ENCODE measurements around the gene SPATA20. TPM values are rescaled to one million over a fixed set of nuclear protein-coding genes. Genes with fewer than 3 reads are reported as not detected.

Gene SPATA20
- total and polyA plus RNA-seq, 8 donors, result 26.9 to 80.8 (median 39.0) TPM

GRCh38 chr17:50501054-50501453 is 45.9 kb upstream of the SPATA20 start:
- peak in 2 of 4 donors; percentile 15 to 16 for TF ChIP-seq CTCF (IDR thresholded peaks at IDR 0.05)
- ATAC-seq (peak in 3 of 4 donors; percentile 36 to 73 (median 69)), FAIRE-seq (no peak), DNase-seq (peak in 1 of 6 donors; percentile 33)
- no peaks in the 10 kb centered on the region for H3K4me1 ChIP-seq
- H3K36me3 ChIP-seq, result no peaks in the 10 kb centered on the region
- H3K27me3 ChIP-seq, result no peaks in the 10 kb centered on the region
- WGBS, 2 donors, result 18 to 26% methylated on average over 5 of the region's 5 CpGs
- no peak overlapping the region for H3K27ac ChIP-seq
- intact Hi-C loops (cut with DNase I), result no loop called here
- no peaks in the 10 kb centered on the region for H3K9me3 ChIP-seq
- H3K4me3 ChIP-seq, result no peak overlapping the region

GRCh38 chr17:50502301-50502990 is 44.5 kb upstream of the SPATA20 start:
- FAIRE-seq (no peak), ATAC-seq (no peak), DNase-seq (no peak)
- intact Hi-C loops (cut with DNase I), result no loop called here
- no peaks in the 10 kb centered on the region for H3K9me3 ChIP-seq
- H3K4me3 ChIP-seq, result no peak overlapping the region
- 87 to 91% methylated on average over 9 of the region's 9 CpGs for WGBS, 2 donors
- no peaks in the 10 kb centered on the region for H3K27me3 ChIP-seq
- no peak for TF ChIP-seq CTCF (IDR thresholded peaks at IDR 0.05)
- no peak overlapping the region for H3K27ac ChIP-seq
- no peaks in the 10 kb centered on the region for H3K4me1 ChIP-seq
- H3K36me3 ChIP-seq, result no peaks in the 10 kb centered on the region

- no peak overlapping the region for H3K27ac ChIP-seq
- DNase-seq, result no peak
- FAIRE-seq, result no peak
These were observed 41.3 kb upstream of the SPATA20 start for GRCh38 chr17:50505591-50506130.

GRCh38 chr17:50506298-50506697 is 40.7 kb upstream of the SPATA20 start:
- no peak for TF ChIP-seq CTCF (IDR thresholded peaks at IDR 0.05)
- no peak overlapping the region for H3K4me3 ChIP-seq
- intact Hi-C loops (cut with DNase I), result no loop called here

More at GRCh38 chr17:50505591-50506130, 41.3 kb upstream of the SPATA20 start:
- TF ChIP-seq CTCF (IDR thresholded peaks at IDR 0.05), result no peak
- Histone ChIP-seq H3K9me3 (no peaks in the 10 kb centered on the region), H3K4me1 (peaks cover 0 to 4% (median 0%) of the 10 kb centered on the region in 3 donors), H3K36me3 (no peaks in the 10 kb centered on the region), H3K27me3 (no peaks in the 10 kb centered on the region), H3K4me3 (no peak overlapping the region)
- no peak for ATAC-seq
- WGBS, 2 donors, result 60 to 71% methylated on average over 7 of the region's 7 CpGs
- intact Hi-C loops (cut with DNase I), result no loop called here

More at GRCh38 chr17:50506298-50506697, 40.7 kb upstream of the SPATA20 start:
- no peaks in the 10 kb centered on the region for H3K9me3 ChIP-seq
- FAIRE-seq (no peak), ATAC-seq (no peak), DNase-seq (no peak)
- no peaks in the 10 kb centered on the region for H3K27me3 ChIP-seq
- no peak overlapping the region for H3K27ac ChIP-seq
- peaks cover 0 to 4% (median 0%) of the 10 kb centered on the region in 3 donors for H3K4me1 ChIP-seq
- no peaks in the 10 kb centered on the region for H3K36me3 ChIP-seq
- 74 to 81% methylated on average over 7 of the region's 7 CpGs for WGBS, 2 donors

Measured in pancreas (tissue), 10 donors.